ENCODE data around the gene IRX4.

IRX4 gene

GRCh38 chr5:1882337-1883119 lies at the start of gene IRX4:
Gene IRX4, minus strand, starts transcription at chr5:1882925. Its CDS starts 278 bp downstream, at chr5:1882647.
- no peak for DNase-seq

GRCh38 chr5:1931604-1932231 lies 49.0 kb upstream of the IRX4 start:
- no peak for DNase-seq

- no peak for DNase-seq
Measured at GRCh38 chr5:1930880-1931603, 48.3 kb upstream of the IRX4 start.

- DNase-seq: no peak
Measured at GRCh38 chr5:1930501-1930879, 47.8 kb upstream of the IRX4 start.

GRCh38 chr5:1929108-1929991 lies 46.6 kb upstream of the IRX4 start:
- no peak for DNase-seq

GRCh38 chr5:1926471-1927341 lies 44.0 kb upstream of the IRX4 start:
- no peak for DNase-seq

- no peak for DNase-seq
Measured at GRCh38 chr5:1926071-1926440, 43.3 kb upstream of the IRX4 start.

GRCh38 chr5:1925111-1926070 lies 42.7 kb upstream of the IRX4 start:
- DNase-seq: no peak

- DNase-seq: no peak
Measured at GRCh38 chr5:1923766-1924165, 41.0 kb upstream of the IRX4 start.

- no peak for DNase-seq
Measured at GRCh38 chr5:1923341-1923740, 40.6 kb upstream of the IRX4 start.

- DNase-seq: no peak
Measured at GRCh38 chr5:1921711-1922110, 39.0 kb upstream of the IRX4 start.

- no peak for DNase-seq
Measured at GRCh38 chr5:1919750-1920149, 37.0 kb upstream of the IRX4 start.

GRCh38 chr5:1919209-1919566 lies 36.5 kb upstream of the IRX4 start:
- no peak for DNase-seq

GRCh38 chr5:1918488-1919208 lies 35.9 kb upstream of the IRX4 start:
- DNase-seq: no peak

- DNase-seq: no peak
Measured at GRCh38 chr5:1917830-1918487, 35.2 kb upstream of the IRX4 start.

- DNase-seq: no peak
Measured at GRCh38 chr5:1916041-1917001, 33.6 kb upstream of the IRX4 start.

- no peak for DNase-seq
Measured at GRCh38 chr5:1915316-1915715, 32.6 kb upstream of the IRX4 start.

GRCh38 chr5:1914471-1914870 lies 31.7 kb upstream of the IRX4 start:
- DNase-seq: no peak

Data from activated CD4-positive, alpha-beta T cell treated with anti-CD3 and anti-CD28 coated beads for 1 hour (primary cell).